Kidney (tissue), 14 donors: ENCODE results near the gene DCBLD2. TPM values are rescaled to one million over a fixed set of nuclear protein-coding genes. Genes with fewer than 3 reads are reported as not detected.

Source experiments
- DNase-seq, 5 donors: peaks; one replicate each; pipeline ENCODE4 v3.0.0-alpha.2; 2013 to 2020
- FAIRE-seq: peaks from 2 replicates; lab custom pipeline; 2012; peaks lifted over from hg19 to GRCh38; lab: Jason Lieb, UNC
- H3K27ac ChIP-seq, 2 donors: one replicate each; pipeline ENCODE4 v1.7.0; 2013; ENCODE audit warnings: low read depth in 2 of 2, low read length in 2 of 2, inconsistent platforms in 1 of 2
- H3K27me3 ChIP-seq: one replicate; pipeline ENCODE4 v1.7.1; 2013; ENCODE audit warnings: low read length, inconsistent platforms; ENCODE audit not compliant: control insufficient read depth, insufficient read depth
- H3K36me3 ChIP-seq, 3 donors: one replicate each; pipeline versions ENCODE4 v1.7.0 to v1.7.1; 2013; ENCODE audit warnings: low read length in 3 of 3, control low read depth in 1 of 3, inconsistent platforms in 1 of 3; ENCODE audit not compliant: insufficient read depth in 3 of 3, control insufficient read depth in 2 of 3
- H3K4me1 ChIP-seq, 3 donors: one replicate each; pipeline versions ENCODE4 v1.7.0 to v1.7.1; 2013; ENCODE audit warnings: low read length in 3 of 3, inconsistent platforms in 1 of 3, low read depth in 1 of 3; ENCODE audit not compliant: control insufficient read depth in 2 of 3, insufficient read depth in 2 of 3
- H3K4me3 ChIP-seq, 3 donors: one replicate each; pipeline versions ENCODE4 v1.7.0 to v1.8.1; 2013; ENCODE audit warnings: low read length in 3 of 3, control low read depth in 1 of 3, inconsistent platforms in 1 of 3
- H3K9ac ChIP-seq, 3 donors: one replicate each; pipeline versions ENCODE4 v1.7.0 to v1.7.1; 2013; ENCODE audit warnings: low read length in 3 of 3, control low read depth in 1 of 3, inconsistent platforms in 1 of 3
- H3K9me3 ChIP-seq, 3 donors: one replicate each; pipeline versions ENCODE4 v1.7.0 to v1.7.1; 2013; ENCODE audit warnings: low read length in 3 of 3, control low read depth in 1 of 3, inconsistent platforms in 1 of 3; ENCODE audit not compliant: control insufficient read depth in 2 of 3, insufficient read depth in 1 of 3
- intact Hi-C: fragments of 100-400 bp; cut with DNase I; formaldehyde crosslinking; loops from one replicate; pipeline ENCODE4 v1.11.1; 2022
- polyA plus RNA-seq: library from polyadenylated mRNA; stranded (reverse); fragments of 350-450 nt; fragmentation: Illumina TruSeq; extraction: RNeasy Lipid Tissue Mini Kit (QIAGEN cat#74804); gene quantifications from one replicate; pipeline ENCODE4 v1.2.3, GENCODE V29; 2014; ENCODE audit warnings: low read depth, low replicate concordance; ENCODE audit not compliant: insufficient read depth
- total RNA-seq: library from RNA; stranded (reverse); fragmentation: NEBNext Ultra II Directional; extraction: Animal tissue kit (Norgen Biotek cat#: 25700); gene quantifications from one replicate; pipeline ENCODE4 v1.2.1, GENCODE V29; 2021
- TF ChIP-seq, protein P1 (sequence below): IDR thresholded peaks from 3 replicates; pipeline ENCODE4 v1.5.1; 2012; ENCODE audit warnings: mild to moderate bottlenecking, moderate library complexity, borderline replicate concordance; ENCODE audit not compliant: insufficient read depth; ENCODE audit errors: extremely low read depth
- donor health status: control.
- donor health status: control.
- donor health status: control.
- donor health status: control.
- donor health status: control.
- donor health status: DM: yes; HTN: yes; CAD: no.
- donor health status: Normal renal cell carcinoma (clear cell type).

DCBLD2 gene
- total and polyA plus RNA-seq, 2 donors from 2014 or later: 8.0 to 39.3 TPM

GRCh38 chr3:98906230-98906629, 4.7 kb upstream of the DCBLD2 start:
- H3K27me3 ChIP-seq: no peaks in the 10 kb centered on the region
- H3K4me3 ChIP-seq: no peak overlapping the region
- TF ChIP-seq, protein P1, sequence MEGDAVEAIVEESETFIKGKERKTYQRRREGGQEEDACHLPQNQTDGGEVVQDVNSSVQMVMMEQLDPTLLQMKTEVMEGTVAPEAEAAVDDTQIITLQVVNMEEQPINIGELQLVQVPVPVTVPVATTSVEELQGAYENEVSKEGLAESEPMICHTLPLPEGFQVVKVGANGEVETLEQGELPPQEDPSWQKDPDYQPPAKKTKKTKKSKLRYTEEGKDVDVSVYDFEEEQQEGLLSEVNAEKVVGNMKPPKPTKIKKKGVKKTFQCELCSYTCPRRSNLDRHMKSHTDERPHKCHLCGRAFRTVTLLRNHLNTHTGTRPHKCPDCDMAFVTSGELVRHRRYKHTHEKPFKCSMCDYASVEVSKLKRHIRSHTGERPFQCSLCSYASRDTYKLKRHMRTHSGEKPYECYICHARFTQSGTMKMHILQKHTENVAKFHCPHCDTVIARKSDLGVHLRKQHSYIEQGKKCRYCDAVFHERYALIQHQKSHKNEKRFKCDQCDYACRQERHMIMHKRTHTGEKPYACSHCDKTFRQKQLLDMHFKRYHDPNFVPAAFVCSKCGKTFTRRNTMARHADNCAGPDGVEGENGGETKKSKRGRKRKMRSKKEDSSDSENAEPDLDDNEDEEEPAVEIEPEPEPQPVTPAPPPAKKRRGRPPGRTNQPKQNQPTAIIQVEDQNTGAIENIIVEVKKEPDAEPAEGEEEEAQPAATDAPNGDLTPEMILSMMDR: no peak
- no peak overlapping the region for H3K27ac ChIP-seq
- H3K4me1 ChIP-seq: peaks cover 0 to 3% (median 0%) of the 10 kb centered on the region in 3 donors
- H3K36me3 ChIP-seq: no peaks in the 10 kb centered on the region
- intact Hi-C loops: no loop called here
- FAIRE-seq: no peak
- DNase-seq: no peak
- H3K9ac ChIP-seq: no peak overlapping the region
- no peaks in the 10 kb centered on the region for H3K9me3 ChIP-seq

DNA sequence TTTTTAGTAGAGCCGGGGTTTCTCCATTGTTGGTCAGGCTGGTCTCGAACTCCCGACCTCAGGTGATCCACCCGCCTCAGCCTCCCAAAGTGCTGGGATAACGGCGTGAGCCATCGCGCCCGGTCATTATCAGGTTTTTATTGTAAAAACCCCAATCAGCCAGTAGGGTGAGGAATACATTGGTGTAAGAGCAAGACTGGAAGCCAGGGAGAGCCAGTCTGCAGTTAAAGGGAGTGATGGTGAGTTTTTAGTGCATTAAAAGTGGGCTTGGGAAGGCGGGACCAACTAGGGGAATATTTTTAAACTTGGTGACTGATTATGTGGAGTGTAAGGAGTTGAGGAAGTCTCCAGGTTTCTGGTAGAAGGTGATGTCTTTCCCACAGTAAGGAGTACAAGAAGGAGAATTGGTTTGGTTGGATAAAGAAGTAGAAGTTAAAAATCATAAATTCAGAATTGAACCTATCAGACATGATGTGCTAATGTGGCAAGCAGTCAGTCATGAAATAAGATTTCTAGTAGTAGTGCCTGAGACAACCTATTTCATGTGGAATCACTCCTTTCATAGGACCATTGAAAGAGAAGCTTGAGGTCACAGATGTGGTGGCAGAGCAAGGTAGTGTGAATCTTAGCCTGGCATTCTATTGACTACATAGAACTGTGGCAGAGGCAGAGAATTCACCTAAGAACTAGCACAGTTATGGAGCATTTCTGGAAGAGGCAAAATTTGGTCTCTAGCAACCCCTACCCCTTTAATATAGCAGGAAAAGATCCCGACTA, 2.4 kb upstream of the DCBLD2 start:
- TF ChIP-seq, protein P1: no peak
- intact Hi-C loops: no loop called here
- no peak for FAIRE-seq
- no peak overlapping the region for H3K27ac ChIP-seq
- no peak overlapping the region for H3K4me3 ChIP-seq
- peaks cover 0 to 5% (median 0%) of the 10 kb centered on the region in 3 donors for H3K4me1 ChIP-seq
- no peak for DNase-seq
- no peaks in the 10 kb centered on the region for H3K9me3 ChIP-seq
- no peaks in the 10 kb centered on the region for H3K36me3 ChIP-seq
- no peaks in the 10 kb centered on the region for H3K27me3 ChIP-seq
- no peak overlapping the region for H3K9ac ChIP-seq

GRCh38 chr3:98903099-98903498, 1.6 kb upstream of the DCBLD2 start:
- Histone ChIP-seq H3K36me3 (no peaks in the 10 kb centered on the region), H3K27me3 (no peaks in the 10 kb centered on the region), H3K27ac (no peak overlapping the region), H3K4me1 (peaks cover 0 to 5% (median 0%) of the 10 kb centered on the region in 3 donors), H3K9me3 (no peaks in the 10 kb centered on the region), H3K9ac (no peak overlapping the region), H3K4me3 (no peak overlapping the region)
- TF ChIP-seq, protein P1: no peak
- no peak for DNase-seq
- intact Hi-C loops: no loop called here
- no peak for FAIRE-seq
